Uterus (tissue), 2 donors: ENCODE measurements around the gene ROCK2.
"Not testable (repeated sequence)": the region's sequence is repeated elsewhere in the genome, so short reads cannot be mapped to it uniquely, and the experiment has no call there.

Experiments used
- POLR2A ChIP-seq, 2 donors: fragments of 450-650 bp; IDR thresholded peaks; one replicate each; pipeline ENCODE4 v1.6.1; 2016; ENCODE audit warnings: antibody characterized with exemption in 2 of 2, mild to moderate bottlenecking in 1 of 2, moderate library complexity in 1 of 2
- TF ChIP-seq, protein P1 (sequence below), 4 experiments: fragments of 200-600 bp in 2 of 4; fragments of 450-650 bp in 2 of 4; sonication (generic) in 2 of 4; IDR thresholded peaks; one replicate each; pipeline ENCODE4 v1.5.1; 2016 to 2019; ENCODE audit warnings: antibody characterized with exemption in 4 of 4, mild to moderate bottlenecking in 2 of 4, moderate library complexity in 1 of 4

DNA sequence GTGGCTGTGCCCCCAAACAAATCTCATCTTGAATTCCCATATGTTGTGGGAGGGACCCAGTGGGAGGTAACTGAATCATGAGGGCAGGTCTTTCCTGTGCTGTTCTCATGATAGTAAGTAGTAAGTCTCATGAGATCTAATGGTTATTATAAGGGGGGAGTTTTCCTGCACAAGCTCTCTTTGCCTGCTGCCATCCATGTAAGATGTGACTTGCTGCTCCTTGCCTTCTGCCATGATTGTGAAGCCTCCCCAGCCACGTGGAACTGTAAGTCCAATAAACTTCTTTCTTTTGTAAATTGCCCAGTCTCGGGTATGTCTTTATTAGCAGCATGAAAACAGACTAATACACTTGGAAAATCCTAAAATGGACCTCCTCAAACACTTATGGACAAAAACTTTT is 82.0 kb downstream of the ROCK2 start:
- TF ChIP-seq, protein P1, sequence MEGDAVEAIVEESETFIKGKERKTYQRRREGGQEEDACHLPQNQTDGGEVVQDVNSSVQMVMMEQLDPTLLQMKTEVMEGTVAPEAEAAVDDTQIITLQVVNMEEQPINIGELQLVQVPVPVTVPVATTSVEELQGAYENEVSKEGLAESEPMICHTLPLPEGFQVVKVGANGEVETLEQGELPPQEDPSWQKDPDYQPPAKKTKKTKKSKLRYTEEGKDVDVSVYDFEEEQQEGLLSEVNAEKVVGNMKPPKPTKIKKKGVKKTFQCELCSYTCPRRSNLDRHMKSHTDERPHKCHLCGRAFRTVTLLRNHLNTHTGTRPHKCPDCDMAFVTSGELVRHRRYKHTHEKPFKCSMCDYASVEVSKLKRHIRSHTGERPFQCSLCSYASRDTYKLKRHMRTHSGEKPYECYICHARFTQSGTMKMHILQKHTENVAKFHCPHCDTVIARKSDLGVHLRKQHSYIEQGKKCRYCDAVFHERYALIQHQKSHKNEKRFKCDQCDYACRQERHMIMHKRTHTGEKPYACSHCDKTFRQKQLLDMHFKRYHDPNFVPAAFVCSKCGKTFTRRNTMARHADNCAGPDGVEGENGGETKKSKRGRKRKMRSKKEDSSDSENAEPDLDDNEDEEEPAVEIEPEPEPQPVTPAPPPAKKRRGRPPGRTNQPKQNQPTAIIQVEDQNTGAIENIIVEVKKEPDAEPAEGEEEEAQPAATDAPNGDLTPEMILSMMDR (IDR thresholded peaks at IDR 0.05) = not testable (repeated sequence)
- TF ChIP-seq POLR2A (IDR thresholded peaks at IDR 0.05) = not testable (repeated sequence)
